Measurements from ENCODE around the gene WDR46.
A peak's percentile ranks its signal among the peaks of the same experiment; 100 is the strongest.

WDR46 gene, protein sequence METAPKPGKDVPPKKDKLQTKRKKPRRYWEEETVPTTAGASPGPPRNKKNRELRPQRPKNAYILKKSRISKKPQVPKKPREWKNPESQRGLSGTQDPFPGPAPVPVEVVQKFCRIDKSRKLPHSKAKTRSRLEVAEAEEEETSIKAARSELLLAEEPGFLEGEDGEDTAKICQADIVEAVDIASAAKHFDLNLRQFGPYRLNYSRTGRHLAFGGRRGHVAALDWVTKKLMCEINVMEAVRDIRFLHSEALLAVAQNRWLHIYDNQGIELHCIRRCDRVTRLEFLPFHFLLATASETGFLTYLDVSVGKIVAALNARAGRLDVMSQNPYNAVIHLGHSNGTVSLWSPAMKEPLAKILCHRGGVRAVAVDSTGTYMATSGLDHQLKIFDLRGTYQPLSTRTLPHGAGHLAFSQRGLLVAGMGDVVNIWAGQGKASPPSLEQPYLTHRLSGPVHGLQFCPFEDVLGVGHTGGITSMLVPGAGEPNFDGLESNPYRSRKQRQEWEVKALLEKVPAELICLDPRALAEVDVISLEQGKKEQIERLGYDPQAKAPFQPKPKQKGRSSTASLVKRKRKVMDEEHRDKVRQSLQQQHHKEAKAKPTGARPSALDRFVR

GRCh38 chr6:33288921-33289783 lies at the start of gene WDR46, which contains the start of gene PFDN6:
Gene WDR46 (minus strand): TSS chr6:33289239. CDS start chr6:33289170, 69 bp downstream.
Gene PFDN6 (plus strand): TSS chr6:33289601. CDS start chr6:33289857, 256 bp downstream.
- peak; percentile 70 to 71 for DNase-seq (ENCODE audit: low read depth in 2 of 2)

GRCh38 chr6:33336495-33336894 lies 47.5 kb upstream of the WDR46 start:
- no peak for DNase-seq (ENCODE audit: low read depth in 2 of 2)

GRCh38 chr6:33335916-33336315 lies 46.9 kb upstream of the WDR46 start:
- no peak for DNase-seq (ENCODE audit: low read depth in 2 of 2)

GRCh38 chr6:33333666-33334065 lies 44.6 kb upstream of the WDR46 start:
- DNase-seq (ENCODE audit: low read depth in 2 of 2), result no peak

DNA sequence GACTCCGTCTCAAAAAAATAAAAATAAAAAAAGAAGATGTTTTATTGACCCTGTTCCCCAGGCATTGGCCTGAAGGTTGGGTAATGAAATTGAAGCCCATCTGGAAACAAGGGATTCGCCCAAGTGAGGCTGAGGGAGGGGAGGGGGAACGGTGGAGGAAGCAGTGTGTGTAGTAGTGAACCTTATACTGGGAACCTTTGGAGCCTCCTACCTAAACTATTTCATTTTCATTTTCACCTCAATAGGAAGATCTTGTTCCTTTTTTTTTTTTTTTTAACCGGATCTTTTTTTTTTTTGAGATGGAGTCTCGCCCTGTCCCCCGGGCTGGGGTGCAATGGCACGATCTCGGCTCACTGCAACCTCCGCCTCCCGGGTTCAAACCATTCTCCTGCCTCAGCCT lies 41.7 kb upstream of the WDR46 start:
- no peak for DNase-seq (ENCODE audit: low read depth in 2 of 2)

GRCh38 chr6:33329058-33329457 lies 40.0 kb upstream of the WDR46 start:
- DNase-seq (ENCODE audit: low read depth in 2 of 2), result no peak

DNA sequence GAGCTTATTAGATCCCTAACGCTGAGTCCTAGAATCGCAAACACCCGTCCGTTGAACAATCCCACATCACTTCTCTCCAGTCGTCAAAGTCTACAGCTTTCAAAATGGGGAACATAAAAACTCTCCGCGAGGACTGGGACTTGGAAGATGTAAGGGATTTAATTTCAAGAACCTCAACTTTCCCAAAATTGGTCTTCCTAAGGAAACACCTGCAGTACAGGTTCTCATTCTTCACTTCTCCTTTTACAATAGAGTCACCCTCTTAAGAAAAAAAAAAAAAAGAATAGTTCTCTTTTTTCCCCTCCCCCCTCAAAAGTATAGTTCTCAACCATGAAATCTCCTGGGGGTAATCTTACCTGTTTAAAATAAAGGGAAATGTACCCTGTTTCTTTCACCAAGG lies 35.1 kb upstream of the WDR46 start:
- DNase-seq (ENCODE audit: low read depth in 2 of 2), result no peak

DNA sequence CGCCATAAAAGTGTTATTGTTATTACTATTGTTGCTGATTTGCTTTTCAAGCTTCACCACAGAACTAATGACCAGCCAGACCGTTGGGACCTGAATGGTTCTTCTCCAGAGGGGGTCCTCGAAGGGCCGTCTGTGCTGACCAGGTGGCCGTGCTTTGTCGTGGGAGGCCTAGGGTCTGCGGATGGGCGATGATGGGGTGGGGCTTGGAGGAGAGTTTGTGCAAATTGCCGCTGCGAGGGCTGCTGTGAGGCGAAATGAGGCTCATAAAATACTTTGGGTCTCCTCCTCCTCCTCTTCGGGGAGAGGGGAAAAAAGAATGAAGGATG lies 34.5 kb upstream of the WDR46 start:
- no peak for DNase-seq (ENCODE audit: low read depth in 2 of 2)

GRCh38 chr6:33321227-33321626 lies 32.2 kb upstream of the WDR46 start:
- no peak for DNase-seq (ENCODE audit: low read depth in 2 of 2)

- no peak for DNase-seq (ENCODE audit: low read depth in 2 of 2)
Measured at GRCh38 chr6:33320315-33321181, 31.5 kb upstream of the WDR46 start.

- DNase-seq (ENCODE audit: low read depth in 2 of 2), result no peak
Measured at GRCh38 chr6:33319939-33320314, 30.9 kb upstream of the WDR46 start.

DNA sequence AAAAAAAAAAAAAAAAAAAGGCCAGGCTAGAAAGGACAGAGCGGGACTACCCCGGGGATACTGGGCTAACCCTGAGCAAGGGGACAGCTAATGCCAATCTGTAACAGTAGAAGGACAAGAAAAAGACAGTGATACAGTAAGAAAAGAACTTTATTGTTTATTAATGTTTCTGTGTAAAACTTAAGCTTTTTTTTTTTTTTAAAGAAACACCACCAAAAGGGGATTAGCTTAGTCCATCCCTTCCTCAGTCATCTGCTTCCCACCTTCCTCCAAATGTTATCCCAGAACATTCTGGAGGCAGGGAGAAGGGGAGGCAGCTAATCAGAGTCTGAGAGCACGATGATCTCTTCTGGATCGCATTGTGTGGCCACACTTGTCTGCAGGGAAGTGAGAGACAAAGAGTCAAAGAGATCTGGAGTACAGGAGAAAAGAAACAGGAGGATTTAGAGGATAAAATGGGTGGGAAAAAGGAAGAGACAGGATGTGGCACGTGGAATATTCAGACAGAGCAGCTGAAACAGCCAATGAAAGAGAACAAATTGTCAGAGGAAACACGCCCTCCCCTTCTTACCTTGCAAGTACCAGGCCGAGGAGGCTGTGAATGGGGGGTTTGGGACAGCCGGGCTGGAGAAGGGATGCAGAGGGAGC lies 29.5 kb upstream of the WDR46 start:
- DNase-seq (ENCODE audit: low read depth in 2 of 2), result no peak

DNA sequence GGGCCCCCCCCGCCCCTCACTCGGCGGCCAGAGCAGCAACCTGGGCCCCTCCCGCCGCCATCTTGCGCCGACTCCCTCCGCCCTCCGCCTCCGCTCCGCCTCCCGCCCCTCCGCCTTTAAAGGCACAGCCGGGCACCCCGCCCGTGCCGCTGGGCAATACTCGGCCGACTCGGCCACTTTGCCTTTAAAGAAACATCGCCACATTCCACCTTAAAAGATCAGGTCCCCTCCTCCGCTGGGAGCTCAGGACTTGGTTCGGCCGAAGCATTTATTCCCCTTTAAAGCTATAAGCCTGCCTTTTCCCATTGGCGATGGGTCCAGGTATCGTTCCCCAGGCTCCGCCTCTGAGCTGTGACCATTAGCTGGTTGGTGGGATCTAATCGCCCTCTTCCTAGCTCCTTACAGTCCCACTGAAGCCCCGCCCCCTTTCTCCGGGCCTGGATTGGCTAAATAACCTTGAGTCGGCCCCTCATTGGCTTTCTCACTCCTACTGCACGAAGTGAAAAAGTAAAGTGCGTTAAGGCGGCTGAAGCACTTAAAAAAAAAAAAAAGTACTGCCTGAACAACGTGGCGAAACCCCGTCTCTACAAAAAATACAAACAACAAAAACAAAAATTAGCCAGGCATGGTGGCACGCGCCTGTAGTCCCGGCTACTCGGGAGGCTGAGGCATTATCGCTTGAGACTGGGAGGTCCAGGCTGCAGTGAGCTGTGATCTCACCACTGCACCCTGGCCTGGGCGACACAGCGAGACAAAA lies 28.8 kb upstream of the WDR46 start, which contains the start of gene ZBTB22:
Gene ZBTB22 (minus strand): TSS at position 76 of the 757 bp plus-strand sequence. CDS start 828 bp downstream, outside the sequence.
- peak; percentile 92 to 96 for DNase-seq (ENCODE audit: low read depth in 2 of 2)

- no peak for DNase-seq (ENCODE audit: low read depth in 2 of 2)
Measured at GRCh38 chr6:33317419-33317668, 28.3 kb upstream of the WDR46 start.

GRCh38 chr6:33316603-33317418 lies 27.8 kb upstream of the WDR46 start:
- DNase-seq (ENCODE audit: low read depth in 2 of 2), result no peak

DNA sequence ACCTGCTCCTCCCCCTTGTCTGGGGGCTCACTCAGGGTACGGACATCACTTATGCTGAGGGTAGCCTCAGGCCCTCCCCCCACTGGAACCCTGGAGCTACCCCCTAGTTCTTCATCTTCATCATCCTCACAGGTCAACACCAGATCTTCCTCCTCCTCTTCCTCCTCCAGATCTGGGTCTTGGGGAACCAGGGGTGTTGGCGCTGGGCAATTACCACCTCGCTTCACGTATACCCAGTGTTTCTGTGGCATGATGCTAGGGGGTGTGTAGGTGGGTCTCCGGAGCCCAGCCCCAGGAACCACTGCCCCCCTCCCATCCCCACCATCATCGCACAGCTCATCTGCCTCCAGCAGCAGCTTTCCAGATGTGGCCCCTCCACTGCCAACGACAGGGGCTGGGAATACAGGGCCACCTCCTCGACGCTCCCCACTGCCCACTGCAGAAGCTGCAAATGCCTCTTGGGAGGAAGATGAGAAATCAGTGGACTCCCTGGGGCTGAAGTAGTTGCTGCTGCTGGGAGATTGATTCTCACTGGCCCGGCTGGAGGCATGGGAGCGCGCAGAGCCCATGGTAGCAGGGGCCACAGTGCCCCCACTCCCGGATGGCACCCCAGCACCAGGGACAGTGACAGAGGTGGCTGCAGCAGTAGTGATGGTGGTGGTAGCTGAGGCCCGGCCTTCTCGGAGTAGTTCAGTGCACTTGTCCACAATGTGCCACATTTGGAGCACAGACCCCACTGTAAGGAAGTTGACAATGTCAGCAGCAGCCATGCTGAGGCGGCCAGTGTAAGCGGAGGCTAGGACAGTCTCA lies 27.0 kb upstream of the WDR46 start:
- no peak for DNase-seq (ENCODE audit: low read depth in 2 of 2)

DNA sequence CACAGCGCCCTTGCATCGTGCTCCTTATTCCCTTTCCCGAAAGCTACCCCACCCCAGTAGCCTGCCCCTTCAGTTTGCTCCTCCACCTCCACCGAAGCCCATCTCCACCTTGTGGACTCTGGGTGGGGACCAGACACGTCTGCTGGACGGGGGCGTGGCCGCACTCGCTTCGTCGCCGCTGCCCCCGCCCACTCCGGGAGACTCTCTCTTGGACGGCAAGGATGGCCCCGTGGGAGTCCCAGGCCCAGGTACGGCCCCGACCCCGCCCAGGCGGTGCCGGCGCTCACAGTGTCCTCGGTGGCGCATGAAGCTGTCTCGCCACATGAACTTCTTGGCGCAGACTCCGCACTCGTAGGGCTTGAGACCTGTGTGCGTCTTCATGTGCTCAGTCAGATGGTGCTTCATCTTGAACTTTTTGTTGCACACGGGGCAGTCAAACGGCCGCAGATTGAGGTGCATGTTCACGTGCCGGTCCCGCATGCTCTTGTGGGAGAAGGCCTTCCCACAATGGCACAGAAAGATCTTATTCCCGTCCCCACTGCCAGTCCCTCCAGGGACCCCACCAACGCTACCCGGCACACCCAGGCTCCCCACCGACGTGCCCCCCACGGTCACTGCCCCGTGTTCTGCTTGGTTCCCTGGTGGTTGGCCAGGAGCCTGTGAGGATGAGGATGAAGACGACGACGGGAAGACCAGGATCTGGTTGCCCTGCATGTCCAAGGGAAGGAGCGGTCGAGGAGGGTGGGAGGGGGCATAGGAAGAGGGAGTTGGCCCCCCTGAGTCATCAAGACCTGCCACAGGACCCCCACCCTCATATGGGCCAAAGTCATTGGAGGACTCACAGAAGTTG lies 26.1 kb upstream of the WDR46 start:
- DNase-seq (ENCODE audit: low read depth in 2 of 2), result no peak

GRCh38 chr6:33314515-33314942 lies 25.5 kb upstream of the WDR46 start:
- DNase-seq (ENCODE audit: low read depth in 2 of 2), result peak in 1 of 2 donors; percentile 46

Measured in stimulated activated CD4-positive, alpha-beta T cell treated with anti-CD3 and anti-CD28 coated beads, Interleukin-15, amount 100 ng/mL, for 48 hours (primary cell).